Glomerular endothelial cell (primary cell): Measurements from ENCODE around the gene PCDH9. TPM values are rescaled to one million over a fixed set of nuclear protein-coding genes. Genes with fewer than 3 reads are reported as not detected.

Source experiments
- DNase-seq: peaks from one replicate; pipeline ENCODE4 v3.0.0-alpha.2; 2011; ENCODE audit warnings: low read depth, low spot score; ENCODE audit errors: extremely low read depth
- total RNA-seq: library from RNA; depleted of rRNA; stranded (reverse); fragments of >200 nt; gene quantifications from 2 replicates; pipeline ENCODE4 v1.2.3, GENCODE V29; 2015

The PCDH9 gene
- total RNA-seq, 1 donor from 2014 or later: 5.3 TPM

DNA sequence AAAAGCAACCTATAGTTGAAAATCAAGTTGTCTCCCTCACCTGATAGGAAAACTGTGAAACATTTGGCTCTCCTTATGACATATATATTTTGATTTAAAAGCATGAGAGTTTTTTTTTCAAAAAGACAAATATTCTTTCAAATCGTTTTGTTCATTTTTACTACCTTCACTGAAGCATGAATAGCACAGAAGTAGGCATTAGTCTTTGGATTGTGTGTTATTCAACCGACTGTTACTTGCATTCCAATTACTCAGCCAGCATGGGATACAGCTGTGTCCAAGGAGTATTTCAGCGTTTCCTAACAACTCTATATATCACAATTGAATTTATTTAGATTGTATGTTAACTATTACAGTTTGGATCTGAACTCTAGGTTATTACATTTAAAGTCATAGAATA is 135.2 kb downstream of the PCDH9 start:
- no peak for DNase-seq

DNA sequence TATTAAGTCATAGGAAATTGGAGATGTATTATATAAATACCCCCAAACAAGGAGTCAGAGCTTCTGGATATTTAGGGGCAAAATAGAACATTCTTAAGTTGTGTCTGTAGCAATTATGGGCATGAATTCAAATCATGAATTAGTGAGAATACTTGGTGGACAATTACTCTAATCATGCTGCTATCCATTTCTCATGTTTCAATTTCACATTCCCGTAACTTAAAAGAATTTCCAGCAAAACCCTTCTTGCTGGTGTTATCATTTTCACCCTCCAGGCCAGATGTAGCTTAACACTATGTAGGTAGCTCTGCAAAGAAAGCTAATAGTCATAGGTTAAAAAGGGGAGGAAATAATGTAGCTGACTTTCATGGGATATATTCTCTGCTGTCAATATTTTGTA is 136.1 kb downstream of the PCDH9 start:
- DNase-seq: no peak

DNA sequence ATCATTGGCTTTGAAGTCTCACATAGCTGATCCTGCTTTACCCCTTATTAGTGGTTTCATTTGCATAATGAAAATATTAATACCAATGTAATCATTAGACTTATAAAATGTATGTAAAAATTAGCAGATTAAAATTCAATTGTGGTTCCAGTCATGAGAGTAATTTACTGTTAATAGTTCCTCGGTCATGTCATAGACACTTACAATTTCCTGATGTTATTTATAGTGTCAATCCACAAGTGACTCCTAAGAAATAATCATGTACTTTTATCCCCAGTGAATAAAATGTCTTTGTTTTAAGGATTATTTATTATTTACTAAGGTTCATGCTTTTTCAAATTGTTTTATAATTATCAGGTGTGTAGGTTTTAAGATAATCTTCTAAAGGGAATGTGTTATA is 138.5 kb downstream of the PCDH9 start:
- DNase-seq: no peak

DNA sequence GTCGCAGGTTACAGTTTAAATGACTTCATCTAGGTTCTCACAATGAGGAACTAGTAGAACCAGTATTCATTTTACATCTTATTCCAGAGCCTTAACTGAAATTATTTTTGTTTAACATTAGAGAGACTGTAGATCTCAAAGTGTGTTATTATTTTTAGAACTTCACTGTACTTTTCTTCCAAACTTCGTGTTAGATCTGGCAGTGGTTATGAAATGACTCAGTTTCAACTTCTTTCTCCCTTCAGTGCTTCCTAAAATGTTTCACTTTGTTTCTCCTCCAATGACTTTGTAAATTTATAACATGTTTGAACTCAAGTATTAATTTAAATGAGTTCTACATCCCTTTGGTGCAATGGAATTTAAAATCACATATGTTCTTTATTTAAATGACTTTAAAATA is 139.3 kb downstream of the PCDH9 start:
- DNase-seq: no peak

DNA sequence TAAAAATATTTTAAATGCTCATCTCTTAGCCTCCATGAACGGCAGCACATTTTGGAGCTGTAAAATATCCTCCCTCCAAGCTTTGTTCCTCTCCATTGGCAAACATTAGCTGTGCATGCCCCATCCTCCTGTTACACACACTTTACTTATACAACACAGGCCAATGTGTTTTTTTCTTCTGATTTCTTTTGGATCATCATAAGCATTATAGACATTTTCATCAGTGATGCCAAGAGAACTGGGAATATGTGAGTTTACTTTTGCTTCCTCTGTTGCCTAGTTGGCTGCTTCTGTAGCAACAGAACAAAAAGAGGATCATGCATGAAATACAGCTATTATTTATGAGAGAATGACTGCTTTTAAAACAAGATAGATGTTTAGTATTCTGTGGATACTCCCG is 142.6 kb downstream of the PCDH9 start:
- DNase-seq: no peak

DNA sequence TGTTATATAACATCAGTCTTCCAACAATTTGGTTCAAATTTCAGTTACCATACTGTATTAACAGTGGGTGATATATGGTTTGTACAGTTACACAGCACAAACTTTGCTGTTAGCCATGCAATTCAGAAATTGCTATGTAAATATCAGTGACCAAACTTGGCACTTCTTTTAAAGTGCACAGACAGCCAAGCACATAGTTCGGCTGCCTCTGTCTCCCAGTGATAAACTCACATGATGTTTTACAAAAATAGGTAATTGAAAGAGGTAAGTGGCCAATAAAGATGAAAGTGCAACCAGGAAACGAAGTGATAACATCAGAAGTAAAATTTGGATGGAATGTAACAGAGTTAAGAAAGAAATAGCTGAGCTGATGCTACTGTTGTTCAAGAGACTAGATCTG is 143.9 kb downstream of the PCDH9 start:
- DNase-seq: no peak

DNA sequence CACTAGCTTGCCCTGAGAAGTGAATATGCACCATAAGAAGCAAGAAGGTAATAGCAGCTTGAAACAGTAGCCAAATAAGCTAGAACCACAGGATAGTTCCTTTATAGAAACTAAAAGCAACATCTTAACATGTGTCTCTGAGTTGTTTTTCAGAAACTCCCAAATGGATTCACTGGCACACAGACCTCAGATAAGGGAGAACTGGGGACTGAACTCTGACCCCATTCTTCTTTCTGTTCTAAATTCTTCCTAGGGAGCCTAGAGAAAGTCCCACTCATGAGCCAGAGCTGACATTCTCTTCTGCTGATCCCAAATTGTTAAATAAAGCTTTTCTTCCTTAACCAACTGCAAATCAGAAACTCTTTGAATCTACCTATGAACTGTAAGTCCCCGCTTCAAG is 146.1 kb downstream of the PCDH9 start:
- DNase-seq: no peak

DNA sequence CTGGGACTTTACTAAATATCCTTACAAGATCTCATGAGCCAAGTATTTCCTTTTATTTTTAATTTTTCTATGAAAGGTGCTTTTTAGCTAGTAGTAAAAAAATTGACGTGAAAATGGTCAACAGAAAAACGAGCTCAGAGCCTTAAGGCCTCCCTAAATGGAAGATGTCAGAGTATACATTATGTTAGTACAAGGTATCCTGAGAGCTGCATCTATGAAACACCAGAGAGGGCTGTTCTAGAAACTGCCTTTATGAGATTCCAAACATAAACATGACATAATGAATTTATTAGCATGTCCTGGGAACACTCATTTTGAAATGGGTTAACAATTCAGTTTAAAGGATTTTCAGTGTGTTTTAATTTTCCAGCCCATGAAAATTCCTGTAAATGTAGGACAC is 146.6 kb downstream of the PCDH9 start:
- DNase-seq: no peak

DNA sequence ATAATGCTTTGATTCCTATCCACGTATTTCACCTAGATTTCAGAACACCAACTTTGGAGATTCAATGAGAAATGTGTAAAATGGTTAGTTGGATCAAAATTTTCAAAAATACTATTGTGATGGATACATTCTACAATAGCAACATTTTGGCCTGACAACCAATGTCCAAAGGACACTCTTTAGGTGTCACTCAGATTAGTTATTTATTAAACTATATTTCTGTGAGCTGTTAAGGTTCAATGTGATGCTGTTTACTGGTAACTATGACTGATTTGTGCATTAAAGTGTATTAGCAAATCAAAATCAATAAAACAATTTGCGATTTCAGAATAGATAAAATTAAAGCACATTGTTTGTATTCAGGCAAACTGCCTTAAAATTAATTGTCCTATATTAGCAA is 149.8 kb downstream of the PCDH9 start:
- no peak for DNase-seq

DNA sequence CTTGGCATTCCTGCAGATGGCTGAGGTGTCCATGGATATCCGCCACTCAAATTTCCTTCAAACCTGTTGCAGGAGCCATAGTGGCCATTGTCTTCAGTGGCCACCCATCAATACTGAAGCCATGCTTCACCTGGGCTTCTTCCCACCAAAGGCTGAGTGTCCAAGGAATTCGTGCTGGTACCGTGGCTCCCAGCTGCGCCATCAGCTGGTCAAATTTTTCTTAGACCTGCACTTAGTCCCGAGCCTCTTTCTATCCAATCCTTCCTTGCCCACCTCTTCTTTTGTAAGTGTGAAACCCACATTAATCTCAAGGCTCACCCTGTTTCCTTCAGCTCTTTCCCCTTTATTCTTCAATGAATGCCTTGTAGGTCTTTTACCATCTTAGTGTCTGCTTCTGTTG is 152.1 kb downstream of the PCDH9 start:
- no peak for DNase-seq

DNA sequence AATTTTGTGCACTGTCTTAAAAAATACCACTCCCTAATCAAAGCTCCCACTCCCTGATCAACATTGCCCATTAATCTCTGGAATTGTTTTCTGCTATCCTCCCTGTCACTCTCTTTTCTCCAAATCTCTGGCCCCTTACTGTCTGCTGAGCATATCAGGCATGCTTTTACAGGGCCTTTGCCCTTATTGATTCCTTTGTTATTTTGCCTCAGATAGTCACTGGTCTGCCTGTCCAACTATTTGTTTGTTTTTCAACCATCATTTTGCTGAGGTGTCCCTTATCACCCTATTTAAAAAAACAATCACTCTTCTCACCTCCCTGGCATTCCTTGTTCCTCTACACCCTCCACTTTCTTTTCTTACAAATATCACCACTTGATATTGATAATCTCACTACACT is 153.0 kb downstream of the PCDH9 start:
- DNase-seq: no peak

DNA sequence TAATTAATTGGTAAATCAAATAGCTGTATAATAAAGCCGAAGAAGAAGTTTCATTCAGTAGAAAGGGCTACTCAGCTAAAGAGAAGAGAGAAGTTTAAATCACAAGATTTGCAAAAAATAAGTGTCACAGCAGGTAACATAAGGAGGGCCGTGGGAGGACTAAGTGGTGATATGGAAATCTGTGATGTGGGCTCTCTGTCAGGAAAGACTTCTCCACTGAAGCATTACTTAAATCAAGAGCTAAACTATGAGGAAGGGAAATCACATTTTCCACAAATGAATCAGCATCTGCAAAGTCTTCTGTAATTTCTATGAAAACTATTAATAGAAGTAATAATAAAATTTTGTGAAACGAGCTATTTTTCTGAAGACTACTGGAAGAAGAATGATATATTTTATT is 153.8 kb downstream of the PCDH9 start:
- no peak for DNase-seq

DNA sequence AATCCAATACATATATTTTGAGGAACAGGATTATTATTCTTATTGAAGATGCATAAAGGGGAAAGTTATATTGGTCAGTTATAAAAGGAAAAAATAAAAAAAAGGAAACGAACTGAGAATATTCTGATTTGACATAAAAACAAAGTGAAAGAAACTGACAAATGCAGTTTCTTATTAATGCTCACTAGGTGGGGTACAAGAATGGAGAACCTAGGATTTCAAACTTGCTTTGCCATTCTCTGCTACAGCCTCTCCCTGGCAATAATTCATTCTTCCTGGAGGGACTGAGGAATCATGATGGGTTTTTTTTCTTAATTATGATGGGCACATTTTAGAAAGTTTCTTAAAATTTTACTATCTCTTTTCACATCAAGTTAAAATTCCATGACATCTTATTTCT is 154.9 kb downstream of the PCDH9 start:
- no peak for DNase-seq

DNA sequence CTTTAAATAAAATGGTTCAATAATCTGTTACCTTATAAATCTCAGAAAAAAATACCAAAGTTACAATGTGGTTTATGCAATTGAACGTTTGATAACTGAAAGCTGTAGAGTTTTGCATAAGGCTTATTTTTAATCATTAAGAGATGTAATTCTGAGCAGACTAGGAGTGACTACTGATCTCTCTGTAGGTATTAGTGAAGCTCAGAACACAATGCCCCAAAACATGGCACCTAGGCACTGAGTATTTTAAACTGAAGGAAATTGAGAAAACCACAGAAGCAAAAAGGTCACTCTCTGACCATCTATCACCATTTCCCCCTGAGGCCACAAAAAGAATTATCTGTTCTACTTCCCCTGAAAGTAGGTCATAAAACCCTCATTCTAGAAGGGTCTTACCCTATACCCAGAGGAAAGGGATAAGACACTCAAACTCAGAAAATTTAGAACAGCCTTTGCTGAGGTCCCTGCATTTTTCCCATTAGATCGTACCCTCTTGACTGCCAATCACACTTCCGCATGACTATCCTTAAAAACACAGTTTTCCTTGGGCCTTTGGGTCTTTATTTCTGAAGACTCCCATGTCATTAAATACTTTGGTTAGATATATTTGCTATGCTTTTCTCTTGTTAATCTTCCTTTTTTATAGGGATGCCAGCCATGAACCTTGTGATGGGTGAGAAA is 158.1 kb downstream of the PCDH9 start:
- DNase-seq: no peak

DNA sequence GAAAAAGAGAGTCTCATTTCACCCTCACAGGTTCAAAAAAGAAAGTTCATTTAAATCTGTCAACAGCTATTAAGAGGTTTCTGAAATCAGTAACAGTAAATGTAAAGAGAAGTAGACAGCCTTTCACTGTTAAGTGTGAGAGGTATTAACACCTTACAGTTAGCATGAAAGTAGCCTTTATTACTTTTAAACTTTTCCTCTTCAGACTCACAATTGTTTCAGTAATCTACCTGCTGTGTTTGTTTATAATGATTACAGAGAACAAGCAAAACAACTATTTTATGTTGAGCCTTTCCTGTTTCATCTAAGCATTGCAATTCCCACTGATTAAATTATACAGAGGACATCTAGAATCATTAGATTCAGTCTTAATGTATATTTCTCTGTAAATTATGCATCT is 159.8 kb downstream of the PCDH9 start:
- DNase-seq: no peak

DNA sequence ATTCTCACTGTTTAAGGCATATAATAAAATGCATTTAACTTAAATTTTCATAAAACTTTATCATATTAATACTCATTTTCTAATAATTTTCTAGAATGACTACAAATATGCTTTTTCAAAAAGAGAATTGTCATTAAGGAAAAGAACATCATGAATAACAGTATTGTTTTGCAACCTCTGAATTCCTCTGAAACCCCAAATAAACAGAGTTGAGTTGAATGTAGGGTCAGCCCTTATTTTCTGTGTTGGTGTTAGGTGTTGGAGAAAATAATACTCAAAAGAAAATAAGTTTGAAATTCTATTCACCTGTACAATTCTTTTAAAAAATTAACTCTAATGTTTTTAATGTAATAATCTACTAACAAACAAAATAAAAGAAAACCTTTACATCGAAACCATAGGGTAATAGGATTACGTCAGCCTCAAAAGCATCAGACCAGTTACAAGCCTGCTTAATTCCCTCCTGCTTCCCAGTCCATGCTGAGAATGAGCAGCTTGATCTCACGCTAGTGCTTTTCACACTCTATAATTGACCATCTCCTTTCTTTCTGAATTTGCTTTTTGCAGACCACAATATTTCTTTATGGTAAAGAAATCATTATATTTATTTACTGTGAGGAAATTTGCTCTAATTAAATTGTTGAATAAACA is 160.9 kb downstream of the PCDH9 start:
- no peak for DNase-seq

DNA sequence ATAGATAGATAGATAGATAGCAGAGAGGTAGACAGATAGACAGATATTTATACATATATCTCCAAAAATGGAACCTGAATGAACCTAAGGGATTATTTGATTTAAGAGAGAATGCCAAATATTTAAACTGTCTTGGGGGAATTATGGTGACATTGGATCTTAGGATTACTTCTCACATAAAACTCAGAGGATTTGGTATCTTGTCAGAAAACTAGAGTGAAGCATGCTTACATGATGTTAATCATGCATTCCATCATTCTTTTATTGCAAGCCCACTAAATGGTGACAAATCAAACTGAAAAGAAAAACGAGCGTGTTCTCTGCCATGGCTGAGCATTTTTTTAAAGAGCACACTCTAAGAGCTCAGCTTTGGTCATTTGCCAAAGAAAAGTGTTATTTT is 165.2 kb downstream of the PCDH9 start:
- DNase-seq: no peak

DNA sequence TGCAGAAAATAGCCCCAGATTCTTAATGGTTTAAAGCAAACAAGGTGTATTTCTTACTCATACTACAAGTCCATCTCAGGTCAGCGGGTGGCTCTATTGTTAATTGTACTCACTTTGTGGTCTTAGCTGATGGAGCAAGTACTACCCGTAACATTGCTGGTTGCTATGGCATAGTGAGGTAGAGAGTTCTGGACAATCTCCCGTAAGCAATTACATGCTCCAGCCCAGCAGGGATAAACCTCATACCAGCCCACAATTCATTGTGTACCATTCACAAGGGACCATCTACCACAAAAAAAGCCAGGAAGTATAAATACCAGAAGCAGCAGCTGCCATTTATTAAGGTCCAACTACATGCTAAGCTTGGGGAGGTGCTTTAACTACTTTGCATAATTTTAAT is 167.1 kb downstream of the PCDH9 start:
- DNase-seq: no peak

DNA sequence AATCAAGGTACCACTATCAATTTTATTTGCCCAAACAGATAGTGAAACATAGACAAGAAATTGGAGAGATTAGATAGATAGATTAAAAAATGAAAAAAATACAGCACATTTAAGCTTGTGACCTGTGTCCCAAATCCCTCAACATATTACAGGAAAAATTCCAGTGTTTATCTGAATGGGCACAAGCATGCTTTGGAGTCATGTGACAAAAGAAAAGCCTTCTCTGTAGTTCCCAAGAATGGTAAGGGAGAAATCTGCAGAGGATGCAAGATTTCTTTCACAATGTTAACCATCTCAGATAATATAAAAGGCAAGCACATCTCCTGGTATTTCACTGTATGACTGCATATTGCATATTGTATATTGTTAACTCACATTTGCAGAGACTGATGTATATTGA is 168.0 kb downstream of the PCDH9 start:
- DNase-seq: no peak

DNA sequence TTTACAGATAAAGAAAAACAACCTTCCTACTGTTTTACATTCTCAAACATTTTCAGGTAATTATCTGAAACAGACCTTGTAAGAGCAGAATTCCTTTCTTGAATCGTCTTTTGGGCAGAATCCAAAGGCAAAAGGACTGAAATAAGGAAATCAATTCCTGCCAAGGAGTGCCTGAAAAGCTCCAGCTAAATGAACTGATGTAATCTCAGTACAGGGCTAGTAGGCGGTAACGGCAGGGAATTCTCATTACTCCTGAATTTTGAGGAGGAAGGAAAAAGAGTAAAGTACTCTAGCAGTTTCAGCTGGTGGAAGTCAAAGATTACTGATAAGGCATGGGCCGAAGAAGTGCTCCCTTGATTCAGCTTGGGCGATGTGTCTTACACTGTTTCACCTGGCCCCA is 168.4 kb downstream of the PCDH9 start:
- DNase-seq: no peak

DNA sequence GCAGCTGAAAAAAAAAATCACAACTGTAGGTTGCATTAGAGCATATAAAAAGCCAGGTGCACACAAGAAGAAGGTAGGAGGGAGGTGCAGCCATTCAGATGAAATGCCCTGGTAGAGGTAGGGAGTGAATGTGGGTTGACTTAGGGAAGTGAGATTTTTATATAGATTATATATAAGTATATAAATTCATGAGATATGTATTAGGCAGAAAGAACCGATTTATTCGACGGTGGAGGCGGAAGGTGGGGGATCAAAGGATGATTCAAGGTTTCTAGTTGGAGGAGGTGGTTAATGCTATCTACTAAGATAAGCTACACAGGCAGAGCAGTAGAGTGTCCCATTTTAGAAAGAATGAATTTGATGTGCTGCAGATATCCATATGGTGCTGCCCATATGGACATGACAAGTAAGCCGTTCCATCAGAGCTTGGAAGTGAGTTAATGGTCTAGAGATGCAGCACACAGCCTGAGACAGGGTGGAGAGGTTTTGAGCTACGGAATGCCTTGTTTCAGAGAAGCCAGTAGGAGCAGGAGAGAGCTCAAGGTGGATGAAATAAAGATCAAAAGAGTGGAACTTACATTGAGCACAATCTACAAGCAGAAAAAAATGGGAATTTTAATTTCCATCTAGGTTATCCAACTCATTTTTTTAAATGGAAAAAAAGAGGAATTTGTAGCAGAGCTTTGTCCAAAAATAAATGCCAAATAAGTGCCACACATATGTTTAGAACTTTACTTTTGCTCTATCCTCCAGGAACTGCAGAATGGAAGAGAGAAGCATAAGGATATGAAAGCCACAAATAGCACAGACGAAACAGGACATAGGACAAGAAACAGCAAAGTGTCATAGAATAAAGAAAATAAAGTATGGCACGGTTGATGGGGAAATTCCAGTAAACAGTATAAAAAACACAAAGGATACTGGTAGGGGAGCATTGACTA is 177.3 kb downstream of the PCDH9 start:
- no peak for DNase-seq

DNA sequence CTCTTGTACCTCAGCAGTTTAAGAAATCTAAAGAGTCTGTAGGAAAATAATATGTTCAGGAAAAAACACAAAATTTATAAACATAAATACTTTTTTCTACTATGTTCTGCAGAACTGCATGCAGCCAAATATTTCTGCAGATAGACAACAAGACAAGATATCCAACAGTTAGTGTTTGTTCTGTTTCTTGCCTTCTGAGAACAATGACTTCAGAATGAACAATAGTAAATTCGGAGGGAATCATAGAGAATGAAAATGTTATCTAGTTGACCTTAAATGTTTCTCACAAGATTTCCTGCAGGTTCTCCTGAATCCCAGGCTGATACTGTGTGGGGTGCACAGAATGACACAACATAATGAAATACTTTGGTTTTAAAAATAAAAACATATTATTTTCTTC is 180.4 kb downstream of the PCDH9 start:
- DNase-seq: no peak
